HEK293T (cell line): ENCODE data around the gene GTPBP1.

ENCODE experiments used
- FOXA1 ChIP-seq: fragments of 450-650 bp; IDR thresholded peaks from 2 replicates; pipeline ENCODE4 v1.6.1; 2016; ENCODE audit warnings: mild to moderate bottlenecking
- FOXM1 ChIP-seq: fragments of 450-650 bp; IDR thresholded peaks from 2 replicates; pipeline ENCODE4 v1.6.1; 2017; ENCODE audit warnings: mild to moderate bottlenecking, borderline replicate concordance
- LEF1 ChIP-seq: fragments of 450-650 bp; IDR thresholded peaks from 2 replicates; pipeline ENCODE4 v1.6.1; 2017; ENCODE audit warnings: mild to moderate bottlenecking, borderline replicate concordance
- SP1 ChIP-seq: fragments of 450-650 bp; IDR thresholded peaks from 2 replicates; pipeline ENCODE4 v1.6.1; 2017
- ZNF384 ChIP-seq: fragments of 450-650 bp; IDR thresholded peaks from 2 replicates; pipeline ENCODE4 v1.6.1; 2016

DNA sequence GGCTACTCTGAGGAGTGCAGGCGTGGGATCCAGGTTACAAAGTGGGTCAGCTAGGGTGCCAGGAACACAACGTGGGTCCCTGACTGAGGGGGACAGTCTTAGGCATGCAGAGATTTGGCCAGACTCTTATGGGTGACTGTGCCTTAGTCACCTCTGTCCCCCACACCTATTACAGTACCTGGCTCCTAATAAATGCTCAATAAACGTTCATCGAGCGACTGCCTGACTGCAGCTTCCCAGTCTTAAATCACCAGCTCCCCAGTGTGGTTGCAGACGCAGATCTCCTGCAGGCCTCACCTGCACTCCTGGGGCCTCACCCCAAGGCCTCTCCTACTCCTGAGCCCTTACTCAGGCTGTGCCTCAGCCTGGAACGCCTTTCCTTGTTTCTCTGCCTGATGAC, 53.3 kb downstream of the GTPBP1 start:
- TF ChIP-seq ZNF384 (no peak), FOXA1 (no peak), FOXM1 (no peak), SP1 (no peak), LEF1 (no peak)
